ENCODE data around the gene OR7A17. TPM values are rescaled to one million over a fixed set of nuclear protein-coding genes. Genes with fewer than 3 reads are reported as not detected.

Gene OR7A17
- total RNA-seq, 4 donors from 2014 or later, result not detected

Small RNAs within 50 kb of the gene (small RNA-seq; reads per million reads assigned to genes)
- 0 reads per million in 2 donors for gene OR7A18P

Other genes starting within 250 kb of the OR7A17 start
- not detected for gene ADGRE3, start 211.3 kb downstream of the OR7A17 start, total RNA-seq
- gene ZNF333, start 196.1 kb downstream of the OR7A17 start, total RNA-seq, result 10 to 100 TPM in 3 of 4 donors, 1 to 10 TPM in 1; 7.5 to 27.8 (median 17.1) TPM
- gene ADGRE2, start 107.6 kb downstream of the OR7A17 start, total RNA-seq, result 10 to 100 TPM in 1 of 4 donors, 1 to 10 TPM in 2, not detected in 1; 1.2 to 16.5 (median 1.9) TPM
- not detected for gene OR7A5, start 50.9 kb downstream of the OR7A17 start, total RNA-seq
- gene OR7C1, start 50.9 kb downstream of the OR7A17 start, total RNA-seq, result not detected
- gene OR7A10, start 37.2 kb downstream of the OR7A17 start, total RNA-seq, result not detected
- gene OR7C2, start 55.4 kb upstream of the OR7A17 start, total RNA-seq, result not detected
- gene SLC1A6, start 93.7 kb upstream of the OR7A17 start, total RNA-seq, result not detected
- not detected for gene CASP14, start 163.3 kb upstream of the OR7A17 start, total RNA-seq
- gene OR1I1, start 196.1 kb upstream of the OR7A17 start, total RNA-seq, result not detected
- gene SYDE1, start 221.3 kb upstream of the OR7A17 start, total RNA-seq, result 1 to 10 TPM; 2.3 to 7.4 (median 6.2) TPM